GM12878 (cell line): ENCODE data around the gene TJP1. TPM values are rescaled to one million over a fixed set of nuclear protein-coding genes. Genes with fewer than 3 reads are reported as not detected.

Source experiments
- ATAC-seq: fragments of 200-7000 bp; cut with Tn5 transposase; 3 replicates; pipeline ENCODE4 v1.9.1; 2020; ENCODE audit warnings: mild to moderate bottlenecking, moderate library complexity
- BruUV-seq: library from RNA; stranded (reverse); fragments of 400-500 nt; replicated peaks from 2 replicates; lab custom pipeline; 2021; lab: Mats Ljungman, UMichigan
- CTCF ChIA-PET: fragments of 300-600 bp; sonication (Branson Sonifier 250); formaldehyde crosslinking; extraction: SDS; loops from one replicate; lab custom pipeline; 2021; ENCODE audit warnings: inconsistent platforms; lab: Yijun Ruan, JAX
- POLR2A ChIA-PET: fragments of 350-600 bp; formaldehyde crosslinking; extraction: SDS; loops from one replicate; lab custom pipeline; 2021; ENCODE audit warnings: inconsistent platforms; lab: Charles Lee
- RAD21 ChIA-PET: fragments of 300-600 bp; sonication (Branson Sonifier 250); formaldehyde crosslinking; loops from one replicate; lab custom pipeline; 2023; ENCODE audit warnings: antibody characterized with exemption; ENCODE audit not compliant: unreplicated experiment; lab: Charles Lee
- SMC1A ChIA-PET: fragments of 300-600 bp; sonication (Branson Sonifier 250); formaldehyde crosslinking; loops from one replicate; lab custom pipeline; 2023; ENCODE audit not compliant: unreplicated experiment, uncharacterized antibody; lab: Charles Lee
- DNase-seq: peaks from one replicate; pipeline ENCODE4 v3.0.0-alpha.2; 2011; ENCODE audit warnings: low read depth, low spot score
- FAIRE-seq: peaks from 3 replicates; lab custom pipeline; 2011; peaks lifted over from hg19 to GRCh38; lab: Jason Lieb, UNC
- H2AFZ ChIP-seq: 2 replicates; pipeline ENCODE4 v1.6.0; 2011; ENCODE audit warnings: low read depth, low read length, control low read depth; ENCODE audit not compliant: control insufficient read depth
- H3K27ac ChIP-seq: 2 replicates; pipeline ENCODE4 v1.5.1; 2011; ENCODE audit warnings: control low read depth; ENCODE audit not compliant: control insufficient read depth, insufficient read depth
- H3K27me3 ChIP-seq, 2 experiments: replicated peaks in 1 of 2; 2 replicates each; pipeline versions ENCODE4 v1.6.0 to v1.6.1; 2011; ENCODE audit warnings: low read length in 1 of 2; ENCODE audit not compliant: control insufficient read depth in 2 of 2, insufficient read depth in 2 of 2
- H3K36me3 ChIP-seq, 2 experiments: 2 replicates each; pipeline ENCODE4 v1.5.1; 2011; ENCODE audit warnings: low read length in 1 of 2; ENCODE audit not compliant: control insufficient read depth in 2 of 2, insufficient read depth in 2 of 2
- H3K4me1 ChIP-seq: 2 replicates; pipeline ENCODE4 v1.6.1; 2011; ENCODE audit warnings: mild to moderate bottlenecking, low read length, moderate library complexity, mixed read lengths; ENCODE audit not compliant: control insufficient read depth, insufficient read depth
- H3K4me2 ChIP-seq: 2 replicates; pipeline ENCODE4 v1.6.0; 2011; ENCODE audit warnings: control low read depth; ENCODE audit not compliant: control insufficient read depth, insufficient read depth
- H3K4me3 ChIP-seq: fragments of 200-600 bp; sonication (generic); 2 replicates; pipeline ENCODE4 v1.5.1; 2016
- H3K79me2 ChIP-seq: 2 replicates; pipeline ENCODE4 v1.6.0; 2011; ENCODE audit warnings: low read length; ENCODE audit not compliant: control insufficient read depth, insufficient read depth
- H3K9ac ChIP-seq: 2 replicates; pipeline ENCODE4 v1.8.0; 2011; ENCODE audit warnings: low read length, control low read depth, mixed read lengths; ENCODE audit not compliant: control insufficient read depth, insufficient read depth
- H3K9me3 ChIP-seq: replicated peaks from 3 replicates; pipeline ENCODE4 v1.5.1; 2011; ENCODE audit warnings: mild to moderate bottlenecking, low read length; ENCODE audit not compliant: control insufficient read depth, insufficient read depth
- H4K20me1 ChIP-seq: 2 replicates; pipeline ENCODE4 v1.6.0; 2011; ENCODE audit not compliant: control insufficient read depth, insufficient read depth
- ASH2L ChIP-seq: fragments of 300-600, 200-600 bp; sonication (generic); IDR thresholded peaks from 2 replicates; pipeline ENCODE4 v1.6.1; 2017; ENCODE audit warnings: low read depth, mild to moderate bottlenecking, borderline replicate concordance
- CBX3 ChIP-seq: fragments of 200-600 bp; sonication (generic); IDR thresholded peaks from 2 replicates; pipeline ENCODE4 v1.6.1; 2016; ENCODE audit warnings: low read depth, borderline replicate concordance
- FOS ChIP-seq: IDR thresholded peaks from 3 replicates; pipeline ENCODE4 v1.6.1; 2011; ENCODE audit warnings: borderline replicate concordance; ENCODE audit not compliant: insufficient read length; ENCODE audit errors: extremely low read depth
- FOXK2 ChIP-seq: fragments of 450-650 bp; IDR thresholded peaks from 2 replicates; pipeline ENCODE4 v1.6.1; 2017; ENCODE audit warnings: mild to moderate bottlenecking, moderate library complexity
- NFIC ChIP-seq: IDR thresholded peaks from 2 replicates; pipeline ENCODE4 v1.6.1; 2012; ENCODE audit warnings: low read depth, mild to moderate bottlenecking, inconsistent platforms, low read length, moderate library complexity
- PAX5 ChIP-seq: IDR thresholded peaks from 2 replicates; pipeline ENCODE4 v1.6.1; 2011; ENCODE audit warnings: low read depth, low read length, borderline replicate concordance
- SUPT20H ChIP-seq: IDR thresholded peaks from 2 replicates; pipeline ENCODE4 v1.6.1; 2011; ENCODE audit warnings: low read depth, mild to moderate bottlenecking, low read length, moderate library complexity, borderline replicate concordance; ENCODE audit not compliant: control insufficient read depth
- TBL1XR1 ChIP-seq: IDR thresholded peaks from 2 replicates; pipeline ENCODE4 v1.6.1; 2012; ENCODE audit warnings: low read depth, low read length, improper control_type of control experiment
- TCF12 ChIP-seq: IDR thresholded peaks from 2 replicates; pipeline ENCODE4 v1.6.1; 2011; ENCODE audit warnings: low read depth, mild to moderate bottlenecking, low read length
- USF1 ChIP-seq: IDR thresholded peaks from 2 replicates; pipeline ENCODE4 v1.6.1; 2011; ENCODE audit warnings: borderline replicate concordance, low read depth, mild to moderate bottlenecking, moderate library complexity, mixed read lengths, low read length; ENCODE audit not compliant: insufficient read depth; ENCODE audit errors: extremely low read length
- ZNF207 ChIP-seq: fragments of 450-650 bp; IDR thresholded peaks from 2 replicates; pipeline ENCODE4 v1.6.1; 2014; ENCODE audit warnings: antibody characterized with exemption, mild to moderate bottlenecking, borderline replicate concordance
- WGBS: methylation state at CpG from one replicate; pipeline ENCODE4 v1.1.6; 2016; ENCODE audit warnings: low lambda C conversion rate; ENCODE audit not compliant: insufficient replicate concordance, insufficient coverage; ENCODE audit errors: missing lambda C conversion rate; 5-methylcytosine and 5-hydroxymethylcytosine counted together
- in situ Hi-C: fragments of 300-500 bp; cut with MboI; formaldehyde crosslinking; loops from 9 replicates; pipeline ENCODE4 v1.14.3; 2018; ENCODE audit warnings: mixed read lengths
- intact Hi-C: fragments of 100-400 bp; cut with micrococcal nuclease; formaldehyde crosslinking; loops from one replicate; pipeline ENCODE4 v1.14.2; 2022; ENCODE audit not compliant: unreplicated experiment
- polyA plus RNA-seq, 11 experiments: library from polyadenylated mRNA; depleted of rRNA in 4 of 11; unstranded in 6 of 11; stranded (reverse) in 5 of 11; fragments of >200 nt; fragmentation: Nextera tagmentation in 4 of 11; fragmentation: Illumina TruSeq in 1 of 11; extraction: Ambion mirVana in 4 of 11; extraction: Trizol in 1 of 11; gene quantifications; 1 replicate in 1 of 11; 2 replicates in 10 of 11; pipeline versions ENCODE4 v1.2.1 to v1.2.3, GENCODE V29; 2011 to 2016; ENCODE audit warnings: inconsistent platforms in 2 of 11, missing spikeins in 2 of 11, low read depth in 1 of 11
- total RNA-seq, 4 experiments: library from RNA; depleted of rRNA in 3 of 4; stranded (reverse); fragments of >200 nt in 3 of 4; fragmentation: Illumina TruSeq in 1 of 4; extraction: Trizol in 1 of 4; gene quantifications; 2 replicates each; pipeline versions ENCODE4 v1.2.1 to v1.2.3, GENCODE V29; 2013 to 2021
- TF ChIP-seq, protein P1 (sequence below): IDR thresholded peaks from 2 replicates; pipeline ENCODE4 v1.6.1; 2011; ENCODE audit warnings: borderline replicate concordance, low read depth, mild to moderate bottlenecking, moderate library complexity, low read length; ENCODE audit not compliant: insufficient read depth, poor library complexity, severe bottlenecking
- TF ChIP-seq, protein P2 (sequence below): IDR thresholded peaks from 2 replicates; pipeline ENCODE4 v1.6.1; 2011; ENCODE audit warnings: mild to moderate bottlenecking, low read depth, low read length, moderate library complexity; ENCODE audit not compliant: insufficient replicate concordance
- TF ChIP-seq, protein P3 (sequence below): fragments of 450-650 bp; IDR thresholded peaks from 2 replicates; pipeline ENCODE4 v1.6.1; 2018; ENCODE audit warnings: mild to moderate bottlenecking, low read depth, moderate library complexity; ENCODE audit not compliant: partially characterized antibody

The TJP1 gene
- total and polyA plus RNA-seq, 10 of the 15 experiments (the other 5 are each of a cell fraction or from before 2014, with no cell fraction given), result 0.01 to 0.49 (median 0.08) TPM; not detected in 7

- intact Hi-C loops, result loop anchor here (10.0 kb wide), 1 partner anchor 53 kb away; no protein-coding TSS in a partner anchor
- ATAC-seq (no peak), FAIRE-seq (no peak), DNase-seq (no peak)
- Histone ChIP-seq H3K9ac (no peak overlapping the region), H3K4me1 (no peaks in the 10 kb centered on the region), H3K9me3 (no peaks in the 10 kb centered on the region), H3K27me3 (no peaks in the 10 kb centered on the region), H4K20me1 (no peaks in the 10 kb centered on the region), H3K36me3 (no peaks in the 10 kb centered on the region), H3K4me3 (no peak overlapping the region), H2AFZ (no peak overlapping the region), H3K4me2 (no peak overlapping the region), H3K27ac (no peak overlapping the region), H3K79me2 (no peaks in the 10 kb centered on the region)
- in situ Hi-C loops, result no loop called here
- SMC1A ChIA-PET, result no interaction called here
- RAD21 ChIA-PET, result no interaction called here
- CTCF ChIA-PET, result interaction anchor here (1.3 kb wide), 1 partner anchor 12 kb away, joined by 3 read pairs; no protein-coding TSS in a partner anchor
- BruUV-seq, result no TSS peak
- WGBS, result 8% methylated on average over 3 of the region's 3 CpGs
- TF ChIP-seq TBL1XR1 (no peak), ZNF207 (no peak), USF1 (no peak), TCF12 (no peak), CBX3 (no peak), ASH2L (no peak), FOS (no peak), PAX5 (no peak), NFIC (no peak), SUPT20H (no peak), FOXK2 (no peak)
- TF ChIP-seq, protein P1, sequence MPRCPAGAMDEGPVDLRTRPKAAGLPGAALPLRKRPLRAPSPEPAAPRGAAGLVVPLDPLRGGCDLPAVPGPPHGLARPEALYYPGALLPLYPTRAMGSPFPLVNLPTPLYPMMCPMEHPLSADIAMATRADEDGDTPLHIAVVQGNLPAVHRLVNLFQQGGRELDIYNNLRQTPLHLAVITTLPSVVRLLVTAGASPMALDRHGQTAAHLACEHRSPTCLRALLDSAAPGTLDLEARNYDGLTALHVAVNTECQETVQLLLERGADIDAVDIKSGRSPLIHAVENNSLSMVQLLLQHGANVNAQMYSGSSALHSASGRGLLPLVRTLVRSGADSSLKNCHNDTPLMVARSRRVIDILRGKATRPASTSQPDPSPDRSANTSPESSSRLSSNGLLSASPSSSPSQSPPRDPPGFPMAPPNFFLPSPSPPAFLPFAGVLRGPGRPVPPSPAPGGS, result no peak
- TF ChIP-seq, protein P2, sequence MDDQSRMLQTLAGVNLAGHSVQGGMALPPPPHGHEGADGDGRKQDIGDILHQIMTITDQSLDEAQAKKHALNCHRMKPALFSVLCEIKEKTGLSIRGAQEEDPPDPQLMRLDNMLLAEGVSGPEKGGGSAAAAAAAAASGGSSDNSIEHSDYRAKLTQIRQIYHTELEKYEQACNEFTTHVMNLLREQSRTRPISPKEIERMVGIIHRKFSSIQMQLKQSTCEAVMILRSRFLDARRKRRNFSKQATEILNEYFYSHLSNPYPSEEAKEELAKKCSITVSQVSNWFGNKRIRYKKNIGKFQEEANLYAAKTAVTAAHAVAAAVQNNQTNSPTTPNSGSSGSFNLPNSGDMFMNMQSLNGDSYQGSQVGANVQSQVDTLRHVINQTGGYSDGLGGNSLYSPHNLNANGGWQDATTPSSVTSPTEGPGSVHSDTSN, result no peak
- TF ChIP-seq, protein P3, sequence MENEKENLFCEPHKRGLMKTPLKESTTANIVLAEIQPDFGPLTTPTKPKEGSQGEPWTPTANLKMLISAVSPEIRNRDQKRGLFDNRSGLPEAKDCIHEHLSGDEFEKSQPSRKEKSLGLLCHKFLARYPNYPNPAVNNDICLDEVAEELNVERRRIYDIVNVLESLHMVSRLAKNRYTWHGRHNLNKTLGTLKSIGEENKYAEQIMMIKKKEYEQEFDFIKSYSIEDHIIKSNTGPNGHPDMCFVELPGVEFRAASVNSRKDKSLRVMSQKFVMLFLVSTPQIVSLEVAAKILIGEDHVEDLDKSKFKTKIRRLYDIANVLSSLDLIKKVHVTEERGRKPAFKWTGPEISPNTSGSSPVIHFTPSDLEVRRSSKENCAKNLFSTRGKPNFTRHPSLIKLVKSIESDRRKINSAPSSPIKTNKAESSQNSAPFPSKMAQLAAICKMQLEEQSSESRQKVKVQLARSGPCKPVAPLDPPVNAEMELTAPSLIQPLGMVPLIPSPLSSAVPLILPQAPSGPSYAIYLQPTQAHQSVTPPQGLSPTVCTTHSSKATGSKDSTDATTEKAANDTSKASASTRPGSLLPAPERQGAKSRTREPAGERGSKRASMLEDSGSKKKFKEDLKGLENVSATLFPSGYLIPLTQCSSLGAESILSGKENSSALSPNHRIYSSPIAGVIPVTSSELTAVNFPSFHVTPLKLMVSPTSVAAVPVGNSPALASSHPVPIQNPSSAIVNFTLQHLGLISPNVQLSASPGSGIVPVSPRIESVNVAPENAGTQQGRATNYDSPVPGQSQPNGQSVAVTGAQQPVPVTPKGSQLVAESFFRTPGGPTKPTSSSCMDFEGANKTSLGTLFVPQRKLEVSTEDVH, result no peak
- POLR2A ChIA-PET, result no interaction called here
Observed at GRCh38 chr15:29852201-29852600, 29.9 kb upstream of the TJP1 start.
